Ascending aorta (tissue), 2 donors: Measurements from ENCODE around the gene SORCS2. TPM values are rescaled to one million over a fixed set of nuclear protein-coding genes. Genes with fewer than 3 reads are reported as not detected.

Experiments
- DNase-seq, 2 donors: peaks; one replicate each; pipeline ENCODE4 v3.0.0-alpha.2; 2019; ENCODE audit warnings: low spot score in 2 of 2
- H3K27ac ChIP-seq, 2 donors: fragments of 200-600 bp; sonication (generic); one replicate each; pipeline ENCODE4 v1.5.1; 2016 to 2017; ENCODE audit warnings: mild to moderate bottlenecking in 1 of 2
- H3K27me3 ChIP-seq: fragments of 200-600 bp; sonication (generic); one replicate; pipeline ENCODE4 v1.5.1; 2017
- H3K36me3 ChIP-seq, 2 donors: fragments of 200-600 bp; sonication (generic); one replicate each; pipeline ENCODE4 v1.5.1; 2016
- H3K4me1 ChIP-seq, 2 donors: fragments of 200-600 bp; sonication (generic); one replicate each; pipeline ENCODE4 v1.5.1; 2016 to 2017; ENCODE audit warnings: mild to moderate bottlenecking in 1 of 2
- H3K4me3 ChIP-seq, 2 donors: fragments of 200-600 bp; sonication (generic); one replicate each; pipeline ENCODE4 v1.5.1; 2016 to 2017; ENCODE audit warnings: mild to moderate bottlenecking in 1 of 2
- H3K9me3 ChIP-seq, 2 donors: fragments of 200-600 bp; sonication (generic); one replicate each; pipeline ENCODE4 v1.5.1; 2016
- CTCF ChIP-seq, 3 experiments: fragments of 200-600 bp in 2 of 3; fragments of 450-650 bp in 1 of 3; sonication (generic) in 2 of 3; IDR thresholded peaks; one replicate each; pipeline ENCODE4 v1.5.1; 2016 to 2019; ENCODE audit warnings: antibody characterized with exemption in 3 of 3, mild to moderate bottlenecking in 1 of 3, moderate library complexity in 1 of 3
- intact Hi-C: fragments of 100-400 bp; cut with DNase I; formaldehyde crosslinking; loops from one replicate; pipeline ENCODE4 v1.15.1; 2023
- total RNA-seq: library from RNA; depleted of rRNA; stranded (reverse); fragments of >200 nt; gene quantifications from one replicate; pipeline ENCODE4 v1.1.0, GENCODE V29; 2016

The SORCS2 gene
- total RNA-seq, 1 donor from 2014 or later = 0.32 TPM

- DNase-seq = no peak
- TF ChIP-seq CTCF (IDR thresholded peaks at IDR 0.05) = no peak
- no peaks in the 10 kb centered on the region for H3K27me3 ChIP-seq
- no peaks in the 10 kb centered on the region for H3K36me3 ChIP-seq
- no peak overlapping the region for H3K27ac ChIP-seq
- H3K4me1 ChIP-seq = peaks cover 0 to 6% of the 10 kb centered on the region in 2 donors
- no peaks in the 10 kb centered on the region for H3K9me3 ChIP-seq
- no peak overlapping the region for H3K4me3 ChIP-seq
- intact Hi-C loops = no loop called here
Measured at GRCh38 chr4:7280926-7281690, 88.8 kb downstream of the SORCS2 start.

- peaks cover 0 to 7% of the 10 kb centered on the region in 2 donors for H3K4me1 ChIP-seq
- H3K27ac ChIP-seq = no peak overlapping the region
- intact Hi-C loops = no loop called here
- no peak for DNase-seq
- no peak overlapping the region for H3K4me3 ChIP-seq
- no peaks in the 10 kb centered on the region for H3K27me3 ChIP-seq
- H3K36me3 ChIP-seq = no peaks in the 10 kb centered on the region
- TF ChIP-seq CTCF (IDR thresholded peaks at IDR 0.05) = no peak
- H3K9me3 ChIP-seq = no peaks in the 10 kb centered on the region
Measured at GRCh38 chr4:7281691-7282665, 89.6 kb downstream of the SORCS2 start.

- no peak for TF ChIP-seq CTCF (IDR thresholded peaks at IDR 0.05)
- Histone ChIP-seq H3K4me3 (no peak overlapping the region), H3K36me3 (no peaks in the 10 kb centered on the region), H3K4me1 (peaks cover 0 to 7% of the 10 kb centered on the region in 2 donors), H3K27me3 (no peaks in the 10 kb centered on the region), H3K9me3 (no peaks in the 10 kb centered on the region), H3K27ac (no peak overlapping the region)
- no peak for DNase-seq
- intact Hi-C loops = no loop called here
Measured at GRCh38 chr4:7282786-7283440, 90.6 kb downstream of the SORCS2 start.

- no peak for DNase-seq
- intact Hi-C loops = no loop called here
- Histone ChIP-seq H3K9me3 (no peaks in the 10 kb centered on the region), H3K4me3 (peak overlapping the region in 1 of 2 donors; percentile 15), H3K27ac (peak overlapping the region in 1 of 2 donors; percentile 7), H3K4me1 (peaks cover 0 to 7% of the 10 kb centered on the region in 2 donors), H3K27me3 (no peaks in the 10 kb centered on the region), H3K36me3 (no peaks in the 10 kb centered on the region)
- TF ChIP-seq CTCF (IDR thresholded peaks at IDR 0.05) = no peak
Measured at GRCh38 chr4:7285244-7286094, 93.1 kb downstream of the SORCS2 start.

GRCh38 chr4:7286170-7286569 lies 93.8 kb downstream of the SORCS2 start:
- Histone ChIP-seq H3K27me3 (no peaks in the 10 kb centered on the region), H3K4me3 (no peak overlapping the region), H3K36me3 (no peaks in the 10 kb centered on the region), H3K9me3 (no peaks in the 10 kb centered on the region), H3K4me1 (peaks cover 0 to 7% of the 10 kb centered on the region in 2 donors), H3K27ac (no peak overlapping the region)
- no peak for DNase-seq
- no peak for TF ChIP-seq CTCF (IDR thresholded peaks at IDR 0.05)
- intact Hi-C loops = no loop called here
